ENCODE data around the gene RNASE1. TPM values are rescaled to one million over a fixed set of nuclear protein-coding genes. Genes with fewer than 3 reads are reported as not detected.

RNASE1 gene
- total RNA-seq, 1 donor from 2014 or later, result not detected

DNA sequence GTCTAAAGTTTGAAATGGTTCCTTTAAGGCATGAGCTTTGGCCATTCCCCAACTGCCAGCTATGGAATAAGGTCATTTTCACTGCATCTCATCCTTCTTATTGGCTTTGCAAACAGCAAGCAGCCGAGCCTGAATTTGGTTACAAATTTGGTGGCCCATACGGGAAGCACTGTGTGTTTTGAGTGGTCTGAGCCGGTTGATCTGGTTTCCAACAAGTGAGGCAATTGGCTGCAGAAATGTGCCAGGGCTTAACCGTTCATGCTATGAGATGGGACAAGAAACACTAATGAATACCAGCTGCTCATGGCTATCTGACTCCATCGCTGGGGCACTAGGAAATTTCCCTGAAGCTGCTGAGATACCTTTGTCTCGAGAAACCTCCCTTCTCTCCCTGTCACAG, 47.6 kb downstream of the RNASE1 start:
- H3K27ac Mint-ChIP-seq, result no peak overlapping the region
- intact Hi-C loops (cut with micrococcal nuclease), result loop anchor here (5.0 kb wide), 1 partner anchor 62 kb away; no protein-coding TSS in a partner anchor
- no peak for TF ChIP-seq CTCF (IDR thresholded peaks at IDR 0.05)
- CTCF ChIA-PET, result interaction anchor here (0.8 to 1.2 kb wide), 2 partner anchors 101 to 119 kb away, joined by 3 read pairs; no protein-coding TSS in a partner anchor
- no peak overlapping the region for H3K4me3 Mint-ChIP-seq
- H3K36me3 Mint-ChIP-seq (ENCODE audit: low read depth), result no peaks in the 10 kb centered on the region
- H3K4me1 Mint-ChIP-seq, result peaks cover 2% of the 10 kb centered on the region
- peaks cover 5% of the 10 kb centered on the region for H3K27me3 Mint-ChIP-seq
- peaks cover 12% of the 10 kb centered on the region for H3K9me3 Mint-ChIP-seq
- ATAC-seq (ENCODE audit: low read depth) (no peak), DNase-seq (no peak)
- POLR2A ChIA-PET, result no interaction called here

DNA sequence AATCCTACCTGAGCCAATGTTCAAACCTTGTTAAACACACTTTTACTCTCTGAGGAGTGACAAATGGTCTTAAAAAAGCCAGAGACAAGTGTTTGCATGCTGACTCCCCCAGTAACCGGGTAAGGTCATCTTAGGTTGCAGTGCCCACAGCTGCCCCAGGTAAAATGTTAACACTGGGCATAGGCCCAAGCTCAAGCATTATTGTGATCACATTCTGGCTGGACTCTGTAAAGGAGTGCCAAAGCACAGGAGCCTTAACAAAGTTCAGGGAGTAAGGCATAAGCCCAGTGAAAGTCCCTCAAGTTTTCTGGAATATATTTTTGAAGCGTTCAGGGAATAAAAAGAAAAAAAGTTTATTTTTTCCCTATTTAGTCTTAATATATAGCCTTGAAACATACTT, 48.3 kb downstream of the RNASE1 start:
- no peak overlapping the region for H3K27ac Mint-ChIP-seq
- DNase-seq (no peak), ATAC-seq (ENCODE audit: low read depth) (no peak)
- peaks cover 12% of the 10 kb centered on the region for H3K9me3 Mint-ChIP-seq
- intact Hi-C loops (cut with micrococcal nuclease), result no loop called here
- TF ChIP-seq CTCF (IDR thresholded peaks at IDR 0.05), result no peak
- POLR2A ChIA-PET, result no interaction called here
- peaks cover 2% of the 10 kb centered on the region for H3K4me1 Mint-ChIP-seq
- no peaks in the 10 kb centered on the region for H3K36me3 Mint-ChIP-seq (ENCODE audit: low read depth)
- peaks cover 7% of the 10 kb centered on the region for H3K27me3 Mint-ChIP-seq
- no peak overlapping the region for H3K4me3 Mint-ChIP-seq
- CTCF ChIA-PET, result interaction anchor here (1.2 kb wide), 1 partner anchor 120 kb away, joined by 3 read pairs; no protein-coding TSS in a partner anchor

GRCh38 chr14:20751963-20752562, 50.6 kb downstream of the RNASE1 start:
- H3K27ac Mint-ChIP-seq, result no peak overlapping the region
- ChIA-PET POLR2A (no interaction called here), CTCF (no interaction called here)
- peaks cover 12% of the 10 kb centered on the region for H3K9me3 Mint-ChIP-seq
- no peak for TF ChIP-seq CTCF (IDR thresholded peaks at IDR 0.05)
- no peaks in the 10 kb centered on the region for H3K4me1 Mint-ChIP-seq
- no peaks in the 10 kb centered on the region for H3K36me3 Mint-ChIP-seq (ENCODE audit: low read depth)
- DNase-seq (no peak), ATAC-seq (ENCODE audit: low read depth) (no peak)
- H3K4me3 Mint-ChIP-seq, result no peak overlapping the region
- intact Hi-C loops (cut with micrococcal nuclease), result no loop called here
- peaks cover 10% of the 10 kb centered on the region for H3K27me3 Mint-ChIP-seq

Other genes with a start within 250 kb of the RNASE1 start
- gene RNASE9, start 241.8 kb downstream of the RNASE1 start, total RNA-seq, result not detected in 2 replicates
- gene RNASE11, start 214.8 kb downstream of the RNASE1 start, total RNA-seq, result not detected in 2 replicates
- gene RNASE12, start 211.5 kb downstream of the RNASE1 start, total RNA-seq, result not detected in 2 replicates
- gene OR6S1, start 161.2 kb downstream of the RNASE1 start, total RNA-seq, result not detected in 2 replicates
- 0.20 and 1.0 TPM in 2 replicates for gene RNASE4, start 118.3 kb downstream of the RNASE1 start, total RNA-seq
- 1.1 TPM in 1 of 2 replicates, not detected in the other for gene ANG, start 114.1 kb downstream of the RNASE1 start, total RNA-seq
- gene EDDM3A, start 57.0 kb downstream of the RNASE1 start, total RNA-seq, result not detected in 2 replicates
- gene EDDM3B, start 34.4 kb downstream of the RNASE1 start, total RNA-seq, result not detected in 2 replicates
- gene RNASE6, start 21.6 kb downstream of the RNASE1 start, total RNA-seq, result 9.0 and 10.0 TPM in 2 replicates
- not detected in 2 replicates for gene RNASE3, start 88.5 kb upstream of the RNASE1 start, total RNA-seq
- not detected in 2 replicates for gene RNASE2, start 152.6 kb upstream of the RNASE1 start, total RNA-seq
- gene METTL17, start 187.1 kb upstream of the RNASE1 start, total RNA-seq, result 94.2 and 94.7 TPM in 2 replicates
- gene SLC39A2, start 196.4 kb upstream of the RNASE1 start, total RNA-seq, result 0.38 TPM in 1 of 2 replicates, not detected in the other
- 2.1 and 3.9 TPM in 2 replicates for gene NDRG2, start 222.2 kb upstream of the RNASE1 start, total RNA-seq
- not detected in 2 replicates for gene TPPP2, start 227.4 kb upstream of the RNASE1 start, total RNA-seq
- gene RNASE13, start 232.0 kb upstream of the RNASE1 start, total RNA-seq, result not detected in 2 replicates
- gene RNASE7, start 239.5 kb upstream of the RNASE1 start, total RNA-seq, result not detected in 2 replicates

Measured in activated B cell treated with CpG ODN at 0.5 μM for 24 hours (primary cell).